ENCODE data around the gene IFITM10.
A peak's percentile ranks its signal among the peaks of the same experiment; 100 is the strongest.
"Not testable (repeated sequence)": the region's sequence is repeated elsewhere in the genome, so short reads cannot be mapped to it uniquely, and the experiment has no call there.

IFITM10 gene

GRCh38 chr11:1691878-1692707 is 58.3 kb downstream of the IFITM10 start:
- H3K4me1 Mint-ChIP-seq: peaks cover 14% of the 10 kb centered on the region
- H3K27me3 Mint-ChIP-seq: peaks cover 80% of the 10 kb centered on the region
- H3K4me3 Mint-ChIP-seq: no peak overlapping the region
- no peaks in the 10 kb centered on the region for H3K36me3 Mint-ChIP-seq
- H3K27ac Mint-ChIP-seq: no peak overlapping the region
- ATAC-seq: no peak
- no peaks in the 10 kb centered on the region for H3K9me3 Mint-ChIP-seq

DNA sequence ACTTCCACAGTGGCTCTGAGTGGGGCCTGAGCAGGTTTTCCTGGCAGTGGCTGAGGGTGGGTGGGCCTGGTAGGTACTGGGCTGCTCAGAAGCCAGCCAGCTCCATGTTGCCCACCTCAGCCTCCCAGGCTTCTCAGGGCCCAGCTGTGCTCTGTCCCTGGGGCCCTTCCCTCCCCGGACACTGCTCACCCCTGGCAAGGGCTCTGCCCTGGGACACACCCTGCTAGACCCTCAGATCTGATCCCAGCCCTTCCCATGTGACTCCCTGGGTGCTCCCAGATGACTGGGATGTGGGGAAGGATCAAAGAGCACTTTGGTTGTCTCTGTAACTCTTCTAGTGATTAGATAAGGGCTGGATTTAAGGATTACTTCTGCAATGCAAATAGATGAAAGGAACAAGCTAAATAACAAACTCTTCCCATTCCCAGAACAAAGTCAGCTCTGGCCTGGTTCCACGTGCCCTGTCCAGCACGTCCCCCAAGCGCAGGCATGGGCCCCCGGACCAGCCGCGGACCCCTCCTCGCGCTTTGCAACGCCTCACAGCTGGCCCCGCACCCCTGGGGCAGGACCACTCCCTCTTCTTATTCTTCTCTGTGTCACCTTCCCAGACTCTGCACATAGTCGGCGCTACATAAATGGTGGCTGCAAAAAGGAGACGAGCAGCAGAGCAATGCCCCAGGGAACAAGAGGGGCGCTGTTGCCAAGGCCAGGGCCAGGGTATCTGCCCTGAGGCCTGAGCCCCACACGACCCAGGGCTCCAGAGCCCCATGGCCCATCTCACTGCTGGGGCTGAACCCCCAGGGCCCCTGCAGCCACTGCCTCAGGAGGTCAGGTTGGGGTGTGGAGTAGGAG is 59.1 kb downstream of the IFITM10 start:
- no peaks in the 10 kb centered on the region for H3K36me3 Mint-ChIP-seq
- H3K4me1 Mint-ChIP-seq: peaks cover 14% of the 10 kb centered on the region
- no peak for ATAC-seq
- H3K9me3 Mint-ChIP-seq: no peaks in the 10 kb centered on the region
- no peak overlapping the region for H3K27ac Mint-ChIP-seq
- H3K4me3 Mint-ChIP-seq: no peak overlapping the region
- H3K27me3 Mint-ChIP-seq: peaks cover 80% of the 10 kb centered on the region

DNA sequence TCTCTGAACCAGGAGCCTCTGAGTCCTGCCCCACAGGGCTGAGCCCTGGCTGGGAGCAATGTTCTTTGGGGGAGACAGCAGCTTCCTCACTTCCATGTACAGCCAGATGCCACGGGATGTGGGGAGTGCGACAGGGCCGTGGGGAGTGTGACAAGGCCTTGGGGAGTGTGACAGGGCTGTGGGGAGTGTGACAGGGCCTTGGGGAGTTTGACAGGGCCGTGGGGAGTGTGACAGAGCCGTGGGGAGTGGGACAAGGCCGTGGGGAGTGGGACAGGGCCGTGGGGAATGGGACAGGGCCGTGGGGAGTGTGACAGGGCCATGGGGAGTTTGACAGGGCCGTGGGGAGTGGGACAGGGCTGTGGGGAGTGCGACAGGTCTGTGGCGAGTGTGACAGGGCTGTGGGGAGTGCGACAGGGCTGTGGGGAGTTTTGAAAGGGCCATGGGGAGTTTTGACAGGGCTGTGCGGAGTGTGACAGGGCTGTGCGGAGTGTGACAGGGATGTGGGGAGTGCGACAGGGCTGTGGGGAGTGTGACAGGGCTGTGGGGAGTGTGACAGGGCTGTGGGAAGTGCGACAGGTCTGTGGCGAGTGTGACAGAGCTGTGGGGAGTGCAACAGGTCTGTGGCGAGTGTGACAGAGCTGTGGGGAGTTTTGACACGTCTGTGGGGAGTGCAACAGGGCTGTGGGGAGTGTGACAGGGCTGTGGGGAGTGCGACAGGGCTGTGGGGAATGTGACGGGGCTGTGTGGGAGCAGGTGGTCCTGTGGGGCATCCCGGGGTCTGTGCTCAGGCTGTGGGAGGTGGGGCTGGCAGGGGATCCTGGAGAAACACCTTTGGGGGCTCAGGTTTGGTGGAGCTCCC is 60.0 kb downstream of the IFITM10 start:
- Mint-ChIP-seq H3K4me1 (peaks cover 14% of the 10 kb centered on the region), H3K4me3 (no peak overlapping the region), H3K27me3 (peaks cover 78% of the 10 kb centered on the region), H3K27ac (no peak overlapping the region), H3K36me3 (no peaks in the 10 kb centered on the region), H3K9me3 (no peaks in the 10 kb centered on the region)
- ATAC-seq: no peak

- not testable (repeated sequence) for H3K9me3 Mint-ChIP-seq, H3K36me3 Mint-ChIP-seq, H3K27ac Mint-ChIP-seq, H3K4me3 Mint-ChIP-seq, ATAC-seq
- Mint-ChIP-seq H3K27me3 (peaks cover 75% of the 10 kb centered on the region), H3K4me1 (peaks cover 14% of the 10 kb centered on the region)
These were observed 60.9 kb downstream of the IFITM10 start for GRCh38 chr11:1689250-1690166.

- not testable (repeated sequence) for H3K9me3 Mint-ChIP-seq, H3K4me3 Mint-ChIP-seq, H3K27ac Mint-ChIP-seq, H3K4me1 Mint-ChIP-seq, H3K36me3 Mint-ChIP-seq, ATAC-seq
- H3K27me3 Mint-ChIP-seq: peaks cover 64% of the 10 kb centered on the region
These were observed 62.0 kb downstream of the IFITM10 start for GRCh38 chr11:1688336-1688947.

DNA sequence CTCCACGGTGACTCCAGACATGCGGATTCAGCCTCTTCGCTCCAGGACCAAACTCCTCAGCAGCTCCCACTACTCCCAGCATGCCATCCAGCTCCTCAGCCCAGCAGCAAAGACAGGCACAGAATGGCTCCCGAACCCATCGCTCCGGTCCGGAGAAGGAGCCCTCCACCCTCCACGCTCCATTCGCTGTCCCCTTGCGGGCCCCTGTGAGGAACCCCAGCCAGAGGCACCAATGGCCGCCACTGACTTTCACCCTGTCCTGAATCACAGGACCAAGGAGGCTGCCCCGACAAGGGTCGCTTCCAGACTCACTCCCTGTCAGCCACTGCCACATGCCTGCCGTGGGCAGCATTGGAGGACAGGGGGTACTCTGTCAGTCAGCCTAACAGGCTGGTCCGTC is 64.2 kb downstream of the IFITM10 start:
- not testable (repeated sequence) for H3K4me3 Mint-ChIP-seq, H3K36me3 Mint-ChIP-seq, H3K9me3 Mint-ChIP-seq, H3K27ac Mint-ChIP-seq, ATAC-seq, H3K4me1 Mint-ChIP-seq
- peaks cover 51% of the 10 kb centered on the region for H3K27me3 Mint-ChIP-seq

GRCh38 chr11:1684886-1685874 is 65.2 kb downstream of the IFITM10 start:
- not testable (repeated sequence) for H3K4me3 Mint-ChIP-seq, H3K36me3 Mint-ChIP-seq, H3K9me3 Mint-ChIP-seq, H3K4me1 Mint-ChIP-seq, H3K27ac Mint-ChIP-seq
- ATAC-seq: peak; percentile 63
- peaks cover 40% of the 10 kb centered on the region for H3K27me3 Mint-ChIP-seq

GRCh38 chr11:1683904-1684572 is 66.4 kb downstream of the IFITM10 start:
- not testable (repeated sequence) for H3K9me3 Mint-ChIP-seq, H3K4me3 Mint-ChIP-seq, H3K27ac Mint-ChIP-seq, H3K4me1 Mint-ChIP-seq, H3K36me3 Mint-ChIP-seq
- peaks cover 30% of the 10 kb centered on the region for H3K27me3 Mint-ChIP-seq
- peak; percentile 52 for ATAC-seq

- H3K27ac Mint-ChIP-seq, ATAC-seq, H3K36me3 Mint-ChIP-seq, H3K4me1 Mint-ChIP-seq, H3K4me3 Mint-ChIP-seq, H3K9me3 Mint-ChIP-seq: not testable (repeated sequence)
- H3K27me3 Mint-ChIP-seq: peaks cover 30% of the 10 kb centered on the region
These were observed 67.2 kb downstream of the IFITM10 start for GRCh38 chr11:1683216-1683615.
